HG02840 (cell line): ENCODE measurements around the gene IRF9.

Experiments used
- ATAC-seq: cut with Tn5 transposase; IDR thresholded peaks from one replicate; pipeline ENCODE4 v1.9.1; 2021; ENCODE audit warnings: mild to moderate bottlenecking, moderate library complexity, moderate number of reproducible peaks; ENCODE audit not compliant: unreplicated experiment, low FRiP score

The IRF9 gene

GRCh38 chr14:24160850-24161804 is at the start of gene IRF9:
TSS of gene IRF9 (plus strand) at chr14:24161265. CDS start at chr14:24162145, 880 bp downstream.
- ATAC-seq: peak; percentile 76

GRCh38 chr14:24113379-24113800 is 47.7 kb upstream of the IRF9 start:
- no peak for ATAC-seq

- ATAC-seq: no peak
These were observed 47.1 kb upstream of the IRF9 start for GRCh38 chr14:24113801-24114531.

GRCh38 chr14:24114532-24115421 is 46.3 kb upstream of the IRF9 start, which contains the start of the genes DCAF11 and NRL:
TSS of gene DCAF11 (plus strand) at chr14:24114777. CDS start at chr14:24115595, 818 bp downstream.
TSS of gene NRL (minus strand) at chr14:24114949. CDS start at chr14:24082848, 32,101 bp downstream.
- peak; percentile 80 for ATAC-seq

- no peak for ATAC-seq
These were observed 45.5 kb upstream of the IRF9 start for GRCh38 chr14:24115422-24116127.

- no peak for ATAC-seq
These were observed 44.8 kb upstream of the IRF9 start for GRCh38 chr14:24116128-24116814.

- no peak for ATAC-seq
These were observed 43.9 kb upstream of the IRF9 start for GRCh38 chr14:24117179-24117578.

GRCh38 chr14:24119691-24120090 is 41.4 kb upstream of the IRF9 start:
- no peak for ATAC-seq

GRCh38 chr14:24121210-24121609 is 39.9 kb upstream of the IRF9 start:
- no peak for ATAC-seq

- no peak for ATAC-seq
These were observed 38.6 kb upstream of the IRF9 start for GRCh38 chr14:24122416-24122815.

- ATAC-seq: no peak
These were observed 38.2 kb upstream of the IRF9 start for GRCh38 chr14:24122898-24123297.

GRCh38 chr14:24123424-24124417 is 37.3 kb upstream of the IRF9 start:
- ATAC-seq: no peak

GRCh38 chr14:24126939-24127338 is 34.1 kb upstream of the IRF9 start:
- ATAC-seq: no peak

GRCh38 chr14:24127673-24128072 is 33.4 kb upstream of the IRF9 start:
- no peak for ATAC-seq

GRCh38 chr14:24129410-24129998 is 31.6 kb upstream of the IRF9 start:
- ATAC-seq: no peak

- no peak for ATAC-seq
These were observed 30.7 kb upstream of the IRF9 start, which contains the start of gene FITM1 for GRCh38 chr14:24130380-24130716. TSS of gene FITM1 (plus strand) at chr14:24130659. CDS start at chr14:24131564, 905 bp downstream.

- no peak for ATAC-seq
These were observed 30.1 kb upstream of the IRF9 start for GRCh38 chr14:24130717-24131548.
